ENCODE data around the gene SLC22A3. TPM values are rescaled to one million over a fixed set of nuclear protein-coding genes. Genes with fewer than 3 reads are reported as not detected.

Gene SLC22A3
- polyA plus RNA-seq, 3 donors: 2.8 to 11.3 (median 2.9) TPM

Other genes with a start within 250 kb of the SLC22A3 start
- under 1 TPM; 0.15 to 0.56 (median 0.55) TPM for gene SLC22A1, start 226.6 kb upstream of the SLC22A3 start, polyA plus RNA-seq
- gene SLC22A2, start 89.6 kb upstream of the SLC22A3 start, polyA plus RNA-seq: under 1 TPM in 1 of 3 donors, not detected in 2; 0.11 TPM

Measured in adipose tissue (tissue), 3 donors.